Measurements from ENCODE around the gene ACTRT2. TPM values are rescaled to one million over a fixed set of nuclear protein-coding genes. Genes with fewer than 3 reads are reported as not detected.

ACTRT2 gene
- total and polyA plus RNA-seq, 2 donors (not counting 1 experiment from before 2014, with no cell fraction given) = not detected

- no peak overlapping the region for H3K27ac ChIP-seq (ENCODE audit: low read length in 2 of 2)
- no peaks in the 10 kb centered on the region for H4K20me1 ChIP-seq (ENCODE audit: control insufficient read depth, insufficient read depth, low read length, poor library complexity, severe bottlenecking)
- POLR2A ChIA-PET = no interaction called here
- Mint-ChIP-seq H3K27me3 (no peaks in the 10 kb centered on the region), H3K9me3 (ENCODE audit: insufficient read depth) (no peaks in the 10 kb centered on the region), H3K4me1 (no peaks in the 10 kb centered on the region), H3K4me3 (no peak overlapping the region), H3K27ac (no peak overlapping the region)
- H3K79me2 ChIP-seq (ENCODE audit: control insufficient read depth, insufficient read depth, low read length) = no peaks in the 10 kb centered on the region
- TF ChIP-seq CTCF (IDR thresholded peaks at IDR 0.05) (no peak), EZH2 (IDR thresholded peaks at IDR 0.05; ENCODE audit: borderline replicate concordance, insufficient read depth, low read depth, low read length, poor library complexity, severe bottlenecking) (no peak)
- 77% methylated on average over 5 of the region's 11 CpGs for WGBS (ENCODE audit: insufficient coverage)
- no peaks in the 10 kb centered on the region for H3K36me3 ChIP-seq (replicated peaks in 1 of 2; ENCODE audit: control extremely low read depth in 1 of 2, control insufficient read depth in 1 of 2, extremely low read depth in 1 of 2, insufficient read depth in 2 of 2, low read length in 1 of 2)
- intact Hi-C loops (cut with micrococcal nuclease) = no loop called here
- no peak overlapping the region for H3K4me2 ChIP-seq (replicated peaks; ENCODE audit: low read depth, low read length, poor library complexity, severe bottlenecking)
- no peaks in the 10 kb centered on the region for H3K4me1 ChIP-seq (ENCODE audit: control insufficient read depth in 2 of 2, insufficient read depth in 2 of 2, low read length in 2 of 2)
- H3K9ac ChIP-seq (ENCODE audit: low read length) = no peak overlapping the region
- H3K27me3 ChIP-seq (replicated peaks in 1 of 4; ENCODE audit: control extremely low read depth in 1 of 4, control insufficient read depth in 3 of 4, insufficient read depth in 4 of 4, low read length in 3 of 4) = peaks cover 0 to 8% (median 0%) of the 10 kb centered on the region in 4 experiments
- H3K9me3 ChIP-seq (ENCODE audit: control extremely low read depth in 1 of 3, control insufficient read depth in 2 of 3, insufficient read depth in 1 of 3, low read length in 2 of 3) = peaks cover 0 to 7% (median 0%) of the 10 kb centered on the region in 3 donors
- H2AFZ ChIP-seq (ENCODE audit: insufficient read depth, low read depth, low read length, poor library complexity, severe bottlenecking) = no peak overlapping the region
- no peak overlapping the region for H3K4me3 ChIP-seq (ENCODE audit: control extremely low read depth in 1 of 5, extremely low read depth in 1 of 5, insufficient read depth in 1 of 5, low read depth in 2 of 5, low read length in 4 of 5)
- DNase-seq (no peak), ATAC-seq (ENCODE audit: low read depth) (no peak)
- CTCF ChIA-PET = no interaction called here
These were observed 3.3 kb downstream of the ACTRT2 start for GRCh38 chr1:3024588-3024987.

GRCh38 chr1:3026124-3026523, 4.9 kb downstream of the ACTRT2 start:
- 100% methylated on average over 1 of the region's 1 CpG for WGBS (ENCODE audit: insufficient coverage)
- H3K79me2 ChIP-seq (ENCODE audit: control insufficient read depth, insufficient read depth, low read length) = no peaks in the 10 kb centered on the region
- CTCF ChIA-PET = no interaction called here
- H3K4me1 ChIP-seq (ENCODE audit: control insufficient read depth in 2 of 2, insufficient read depth in 2 of 2, low read length in 2 of 2) = no peaks in the 10 kb centered on the region
- DNase-seq (no peak), ATAC-seq (ENCODE audit: low read depth) (no peak)
- no peak overlapping the region for H3K27ac Mint-ChIP-seq
- H4K20me1 ChIP-seq (ENCODE audit: control insufficient read depth, insufficient read depth, low read length, poor library complexity, severe bottlenecking) = no peaks in the 10 kb centered on the region
- no peak overlapping the region for H3K27ac ChIP-seq (ENCODE audit: low read length in 2 of 2)
- H3K9me3 Mint-ChIP-seq (ENCODE audit: insufficient read depth) = no peaks in the 10 kb centered on the region
- no peaks in the 10 kb centered on the region for H3K36me3 ChIP-seq (replicated peaks in 1 of 2; ENCODE audit: control extremely low read depth in 1 of 2, control insufficient read depth in 1 of 2, extremely low read depth in 1 of 2, insufficient read depth in 2 of 2, low read length in 1 of 2)
- H3K27me3 ChIP-seq (replicated peaks in 1 of 4; ENCODE audit: control extremely low read depth in 1 of 4, control insufficient read depth in 3 of 4, insufficient read depth in 4 of 4, low read length in 3 of 4) = peaks cover 0 to 12% (median 0%) of the 10 kb centered on the region in 4 experiments
- no peaks in the 10 kb centered on the region for H3K4me1 Mint-ChIP-seq
- POLR2A ChIA-PET = no interaction called here
- H3K27me3 Mint-ChIP-seq = no peaks in the 10 kb centered on the region
- H3K4me3 Mint-ChIP-seq = no peak overlapping the region
- H3K9me3 ChIP-seq (ENCODE audit: control extremely low read depth in 1 of 3, control insufficient read depth in 2 of 3, insufficient read depth in 1 of 3, low read length in 2 of 3) = peaks cover 0 to 7% (median 0%) of the 10 kb centered on the region in 3 donors
- intact Hi-C loops (cut with micrococcal nuclease) = no loop called here
- H3K9ac ChIP-seq (ENCODE audit: low read length) = no peak overlapping the region
- H3K4me3 ChIP-seq (ENCODE audit: control extremely low read depth in 1 of 5, extremely low read depth in 1 of 5, insufficient read depth in 1 of 5, low read depth in 2 of 5, low read length in 4 of 5) = no peak overlapping the region
- H2AFZ ChIP-seq (ENCODE audit: insufficient read depth, low read depth, low read length, poor library complexity, severe bottlenecking) = no peak overlapping the region
- TF ChIP-seq EZH2 (IDR thresholded peaks at IDR 0.05; ENCODE audit: borderline replicate concordance, insufficient read depth, low read depth, low read length, poor library complexity, severe bottlenecking) = no peak
- no peak for TF ChIP-seq CTCF (IDR thresholded peaks at IDR 0.05)
- no peak overlapping the region for H3K4me2 ChIP-seq (replicated peaks; ENCODE audit: low read depth, low read length, poor library complexity, severe bottlenecking)
